ENCODE results near the gene STX12. TPM values are rescaled to one million over a fixed set of nuclear protein-coding genes. Genes with fewer than 3 reads are reported as not detected.

STX12 gene
- total and polyA plus RNA-seq, 2 experiments from 2014 or later: 6.1 to 9.0 TPM

DNA sequence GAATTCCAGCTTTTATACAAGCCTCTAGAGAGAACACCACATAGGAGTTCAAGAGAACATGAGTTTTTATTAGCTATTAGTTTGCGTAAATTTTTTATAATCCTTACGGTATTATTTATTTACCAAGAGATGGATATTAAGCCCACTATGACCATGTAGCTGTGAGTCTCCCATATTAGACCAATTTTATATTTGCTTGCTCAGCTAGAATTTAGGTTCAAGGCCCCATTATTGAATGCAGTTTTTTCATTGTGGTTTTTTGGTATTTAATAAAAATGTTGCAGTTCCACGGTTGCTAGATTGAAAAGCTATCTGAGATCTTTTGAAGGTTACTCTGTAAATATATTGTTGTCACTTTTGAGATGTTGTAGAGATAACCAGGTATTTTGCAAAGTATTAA is 60.5 kb downstream of the STX12 start:
- Mint-ChIP-seq H3K27me3 (ENCODE audit: insufficient read depth, low read depth, poor library complexity) (peaks cover 7% of the 10 kb centered on the region), H3K4me1 (peaks cover 10% of the 10 kb centered on the region; the same call in 2 of the 3 replicates), H3K4me3 (no peak overlapping the region), H3K9me3 (no peaks in the 10 kb centered on the region), H3K27ac (no peak overlapping the region), H3K36me3 (ENCODE audit: low read depth) (peaks cover 28% of the 10 kb centered on the region)
- Histone ChIP-seq H3K9me2 (ENCODE audit: insufficient read depth) (no peaks in the 10 kb centered on the region), H3K36me3 (ENCODE audit: insufficient read depth) (peaks cover 15% of the 10 kb centered on the region), H3K4me2 (no peak overlapping the region), H3F3A (replicated peaks; ENCODE audit: low read depth) (no peaks in the 10 kb centered on the region; the same call in 1 of the 2 replicates), H3K27me3 (ENCODE audit: insufficient read depth) (no peaks in the 10 kb centered on the region), H3K4me3 (no peak overlapping the region), H2AFZ (no peak overlapping the region), H3K27ac (ENCODE audit: low read depth) (no peak overlapping the region), H4K20me1 (replicated peaks; ENCODE audit: insufficient read depth) (peaks cover 9% of the 10 kb centered on the region), H3K4me1 (ENCODE audit: insufficient read depth) (peaks cover 8% of the 10 kb centered on the region; the same call in 1 of the 2 replicates), H3K79me2 (replicated peaks; ENCODE audit: insufficient read depth) (peaks cover 69% of the 10 kb centered on the region)
- ATAC-seq: no peak
- TF ChIP-seq POLR2AphosphoS5 (IDR thresholded peaks at IDR 0.05; ENCODE audit: low read depth): no peak
- TF ChIP-seq CREB1 (CRISPR knock-in tag; IDR thresholded peaks at IDR 0.05; ENCODE audit: low read depth): no peak
- no peak for TF ChIP-seq EZH2phosphoT487 (IDR thresholded peaks at IDR 0.05; ENCODE audit: unreplicated experiment)
- TF ChIP-seq NANOG (IDR thresholded peaks at IDR 0.05; ENCODE audit: borderline replicate concordance): no peak
- DNase-seq (ENCODE audit: low spot score): no peak

DNA sequence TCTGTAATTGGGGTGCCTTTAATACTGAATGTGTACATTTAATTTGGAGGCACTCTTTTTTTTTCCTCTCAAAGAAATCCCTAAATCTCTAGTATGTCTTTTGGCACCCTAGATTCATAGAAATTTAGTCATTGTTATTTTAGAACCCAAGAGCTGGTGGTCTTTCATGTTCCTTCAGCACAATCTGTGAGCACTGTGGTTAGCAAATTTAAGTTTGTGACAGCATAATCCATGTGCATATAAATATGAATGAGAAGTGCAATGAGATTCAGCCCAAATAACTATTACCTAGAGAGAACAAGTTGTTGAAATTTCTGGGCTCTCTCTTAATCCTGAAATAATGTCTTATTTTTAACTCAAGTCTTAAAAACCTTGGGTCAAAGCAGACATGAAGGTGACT is 62.0 kb downstream of the STX12 start:
- Histone ChIP-seq H3K27ac (ENCODE audit: low read depth) (no peak overlapping the region), H2AFZ (no peak overlapping the region), H3F3A (replicated peaks; ENCODE audit: low read depth) (no peaks in the 10 kb centered on the region; the same call in 1 of the 2 replicates), H3K27me3 (ENCODE audit: insufficient read depth) (no peaks in the 10 kb centered on the region), H3K4me1 (ENCODE audit: insufficient read depth) (peaks cover 8% of the 10 kb centered on the region; the same call in 1 of the 2 replicates), H3K4me2 (no peak overlapping the region), H3K9me2 (ENCODE audit: insufficient read depth) (no peaks in the 10 kb centered on the region), H3K79me2 (replicated peaks; ENCODE audit: insufficient read depth) (peaks cover 77% of the 10 kb centered on the region), H4K20me1 (replicated peaks; ENCODE audit: insufficient read depth) (peaks cover 15% of the 10 kb centered on the region), H3K4me3 (no peak overlapping the region), H3K36me3 (ENCODE audit: insufficient read depth) (peaks cover 19% of the 10 kb centered on the region)
- ATAC-seq (no peak), DNase-seq (ENCODE audit: low spot score) (no peak)
- TF ChIP-seq NANOG (IDR thresholded peaks at IDR 0.05; ENCODE audit: borderline replicate concordance) (no peak), POLR2AphosphoS5 (IDR thresholded peaks at IDR 0.05; ENCODE audit: low read depth) (no peak), ZNF114 (CRISPR knock-in tag; IDR thresholded peaks at IDR 0.05) (no peak), ZNF331 (CRISPR knock-in tag; IDR thresholded peaks at IDR 0.05; ENCODE audit: low read depth) (no peak), EZH2 (IDR thresholded peaks at IDR 0.05; ENCODE audit: low read depth, unreplicated experiment) (no peak), EZH2phosphoT487 (IDR thresholded peaks at IDR 0.05; ENCODE audit: unreplicated experiment) (no peak), CREB1 (CRISPR knock-in tag; IDR thresholded peaks at IDR 0.05; ENCODE audit: low read depth) (no peak), JUNB (IDR thresholded peaks at IDR 0.05; ENCODE audit: unreplicated experiment) (no peak)
- no peak overlapping the region for H3K27ac Mint-ChIP-seq
- no peak overlapping the region for H3K4me3 Mint-ChIP-seq
- no peaks in the 10 kb centered on the region for H3K9me3 Mint-ChIP-seq
- peaks cover 7% of the 10 kb centered on the region for H3K27me3 Mint-ChIP-seq (ENCODE audit: insufficient read depth, low read depth, poor library complexity)
- H3K36me3 Mint-ChIP-seq (ENCODE audit: low read depth): peaks cover 40% of the 10 kb centered on the region
- H3K4me1 Mint-ChIP-seq: peaks cover 10% of the 10 kb centered on the region; the same call in 2 of the 3 replicates

DNA sequence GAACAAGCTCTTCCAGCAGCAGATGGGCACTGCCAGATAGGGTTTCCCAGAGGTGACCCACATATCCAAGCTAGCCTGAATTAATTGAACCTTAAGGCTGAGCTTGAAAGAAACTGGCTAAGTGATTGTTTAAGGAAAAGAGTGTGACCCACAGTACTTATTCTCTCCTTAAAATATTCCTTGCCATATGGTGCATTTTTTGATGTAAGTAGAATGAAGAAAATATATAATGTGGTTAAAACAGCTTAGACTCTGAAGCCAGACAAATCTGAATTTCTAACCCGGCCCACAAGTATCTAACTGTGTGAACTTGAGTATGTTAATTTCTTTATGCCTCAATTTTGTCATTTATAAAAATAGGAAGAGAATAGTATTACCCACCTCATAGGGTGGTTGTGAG is 62.5 kb downstream of the STX12 start:
- Histone ChIP-seq H3K36me3 (ENCODE audit: insufficient read depth) (peaks cover 22% of the 10 kb centered on the region), H3K79me2 (replicated peaks; ENCODE audit: insufficient read depth) (peaks cover 77% of the 10 kb centered on the region), H3K4me2 (no peak overlapping the region), H3K27ac (ENCODE audit: low read depth) (no peak overlapping the region), H3K4me3 (no peak overlapping the region), H3K4me1 (ENCODE audit: insufficient read depth) (peaks cover 8% of the 10 kb centered on the region; the same call in 1 of the 2 replicates), H3F3A (replicated peaks; ENCODE audit: low read depth) (no peaks in the 10 kb centered on the region; the same call in 1 of the 2 replicates), H4K20me1 (replicated peaks; ENCODE audit: insufficient read depth) (peaks cover 20% of the 10 kb centered on the region), H2AFZ (no peak overlapping the region), H3K27me3 (ENCODE audit: insufficient read depth) (no peaks in the 10 kb centered on the region), H3K9me2 (ENCODE audit: insufficient read depth) (no peaks in the 10 kb centered on the region)
- DNase-seq (ENCODE audit: low spot score) (no peak), ATAC-seq (no peak)
- Mint-ChIP-seq H3K36me3 (ENCODE audit: low read depth) (peaks cover 44% of the 10 kb centered on the region), H3K27ac (no peak overlapping the region), H3K4me1 (peaks cover 10% of the 10 kb centered on the region; the same call in 2 of the 3 replicates), H3K27me3 (ENCODE audit: insufficient read depth, low read depth, poor library complexity) (peaks cover 2% of the 10 kb centered on the region), H3K4me3 (no peak overlapping the region), H3K9me3 (no peaks in the 10 kb centered on the region)
- TF ChIP-seq JUNB (IDR thresholded peaks at IDR 0.05; ENCODE audit: unreplicated experiment) (no peak), STAT1 (IDR thresholded peaks at IDR 0.05; ENCODE audit: unreplicated experiment) (no peak), CREB1 (CRISPR knock-in tag; IDR thresholded peaks at IDR 0.05; ENCODE audit: low read depth) (no peak), CTCF (conservative IDR thresholded peaks at IDR 0.05; ENCODE audit: low read depth in 2 of 2) (no peak), POLR2AphosphoS5 (IDR thresholded peaks at IDR 0.05; ENCODE audit: low read depth) (no peak)
- TF ChIP-seq, protein P1, sequence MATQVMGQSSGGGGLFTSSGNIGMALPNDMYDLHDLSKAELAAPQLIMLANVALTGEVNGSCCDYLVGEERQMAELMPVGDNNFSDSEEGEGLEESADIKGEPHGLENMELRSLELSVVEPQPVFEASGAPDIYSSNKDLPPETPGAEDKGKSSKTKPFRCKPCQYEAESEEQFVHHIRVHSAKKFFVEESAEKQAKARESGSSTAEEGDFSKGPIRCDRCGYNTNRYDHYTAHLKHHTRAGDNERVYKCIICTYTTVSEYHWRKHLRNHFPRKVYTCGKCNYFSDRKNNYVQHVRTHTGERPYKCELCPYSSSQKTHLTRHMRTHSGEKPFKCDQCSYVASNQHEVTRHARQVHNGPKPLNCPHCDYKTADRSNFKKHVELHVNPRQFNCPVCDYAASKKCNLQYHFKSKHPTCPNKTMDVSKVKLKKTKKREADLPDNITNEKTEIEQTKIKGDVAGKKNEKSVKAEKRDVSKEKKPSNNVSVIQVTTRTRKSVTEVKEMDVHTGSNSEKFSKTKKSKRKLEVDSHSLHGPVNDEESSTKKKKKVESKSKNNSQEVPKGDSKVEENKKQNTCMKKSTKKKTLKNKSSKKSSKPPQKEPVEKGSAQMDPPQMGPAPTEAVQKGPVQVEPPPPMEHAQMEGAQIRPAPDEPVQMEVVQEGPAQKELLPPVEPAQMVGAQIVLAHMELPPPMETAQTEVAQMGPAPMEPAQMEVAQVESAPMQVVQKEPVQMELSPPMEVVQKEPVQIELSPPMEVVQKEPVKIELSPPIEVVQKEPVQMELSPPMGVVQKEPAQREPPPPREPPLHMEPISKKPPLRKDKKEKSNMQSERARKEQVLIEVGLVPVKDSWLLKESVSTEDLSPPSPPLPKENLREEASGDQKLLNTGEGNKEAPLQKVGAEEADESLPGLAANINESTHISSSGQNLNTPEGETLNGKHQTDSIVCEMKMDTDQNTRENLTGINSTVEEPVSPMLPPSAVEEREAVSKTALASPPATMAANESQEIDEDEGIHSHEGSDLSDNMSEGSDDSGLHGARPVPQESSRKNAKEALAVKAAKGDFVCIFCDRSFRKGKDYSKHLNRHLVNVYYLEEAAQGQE (IDR thresholded peaks at IDR 0.05; ENCODE audit: unreplicated experiment): no peak

All from GM23338 (cell line).